NK-92 (cell line): ENCODE data around the gene FAM219A.
"Not testable (repeated sequence)": the region's sequence is repeated elsewhere in the genome, so short reads cannot be mapped to it uniquely, and the experiment has no call there.

ENCODE experiments used
- DNase-seq: peaks from one replicate; lab custom pipeline; 2025; ENCODE audit not compliant: unreplicated experiment; lab: John Stamatoyannopoulos, UW

Gene FAM219A

GRCh38 chr9:34446951-34447350, 11.4 kb downstream of the FAM219A start:
- no peak for DNase-seq

DNA sequence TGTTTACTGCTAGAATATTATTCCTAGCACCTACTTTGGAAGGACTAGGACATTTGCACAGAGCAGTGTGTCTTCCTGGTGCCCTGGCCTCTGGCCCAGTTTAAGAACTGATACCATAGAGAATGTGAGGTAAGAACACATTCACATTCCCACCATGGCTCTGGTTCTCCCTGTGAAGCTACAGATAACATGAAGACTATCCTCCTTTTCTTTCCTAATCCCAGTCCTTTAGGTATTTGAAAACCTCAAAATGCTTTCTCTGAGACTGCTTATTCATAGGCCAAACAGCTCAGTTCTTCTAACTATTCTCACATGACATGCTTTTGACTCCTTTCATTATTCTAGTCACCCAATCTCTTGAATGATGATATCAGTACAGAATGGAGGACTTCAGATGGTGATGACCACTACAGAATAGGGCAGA, 11.9 kb downstream of the FAM219A start:
- DNase-seq = no peak

- DNase-seq = no peak
These were observed 14.4 kb downstream of the FAM219A start for GRCh38 chr9:34443976-34444375.

GRCh38 chr9:34443533-34443932, 14.8 kb downstream of the FAM219A start:
- no peak for DNase-seq

GRCh38 chr9:34442770-34443169, 15.6 kb downstream of the FAM219A start:
- DNase-seq = no peak

DNA sequence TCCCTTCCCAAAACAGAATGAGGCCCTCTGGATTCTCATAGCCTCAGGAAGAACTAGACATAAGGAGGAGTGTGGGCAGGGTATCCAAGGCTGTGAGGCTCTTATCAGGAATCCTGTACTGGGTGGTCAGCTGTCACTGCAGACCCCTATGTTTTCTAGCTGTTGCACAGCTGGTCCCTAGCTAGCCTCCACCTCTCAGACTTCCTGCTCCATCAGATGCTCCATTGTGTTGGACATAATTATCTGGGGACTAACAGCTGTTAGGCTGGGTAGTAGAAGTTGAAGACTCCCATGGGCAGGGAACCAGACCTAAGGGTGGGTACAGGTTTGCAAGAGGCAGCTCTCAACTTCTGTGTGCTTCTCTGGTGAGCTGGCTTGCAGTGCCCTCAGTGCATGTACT, 18.4 kb downstream of the FAM219A start:
- DNase-seq = no peak

DNA sequence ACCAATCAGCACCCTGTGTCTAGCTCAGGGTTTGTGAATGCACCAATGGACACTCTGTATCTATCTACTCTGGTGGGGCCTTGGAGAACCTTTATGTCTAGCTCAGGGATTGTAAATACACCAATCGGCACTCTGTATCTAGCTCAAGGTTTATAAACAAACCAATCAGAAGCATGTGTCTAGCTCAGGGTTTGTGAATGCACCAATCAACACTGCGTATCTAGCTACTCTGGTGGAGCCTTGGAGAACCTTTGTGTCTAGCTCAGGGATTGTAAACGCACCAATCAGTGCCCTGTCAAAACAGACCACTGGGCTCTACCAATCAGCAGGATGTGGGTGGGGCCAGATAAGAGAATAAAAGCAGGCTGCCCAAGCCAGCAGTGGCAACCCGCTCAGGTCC, 19.9 kb downstream of the FAM219A start:
- not testable (repeated sequence) for DNase-seq

DNA sequence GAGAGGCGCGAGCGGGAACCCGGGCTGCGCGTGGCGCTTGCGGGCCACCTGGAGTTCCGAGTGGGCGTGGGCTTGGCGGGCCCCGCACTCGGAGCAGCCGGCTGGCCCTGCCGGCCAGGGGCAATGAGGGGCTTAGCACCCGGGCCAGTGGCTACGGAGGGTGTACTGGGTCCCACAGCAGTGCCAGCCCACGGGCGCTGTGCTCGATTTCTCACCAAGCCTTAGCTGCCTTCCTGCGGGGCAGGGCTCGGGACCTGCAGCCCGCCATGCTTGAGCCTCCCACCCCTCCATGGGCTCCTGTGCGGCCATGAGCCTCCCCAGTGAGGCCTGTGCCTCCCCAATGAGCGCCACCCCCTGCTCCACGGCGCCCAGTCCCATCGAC, 20.5 kb downstream of the FAM219A start:
- not testable (repeated sequence) for DNase-seq

DNA sequence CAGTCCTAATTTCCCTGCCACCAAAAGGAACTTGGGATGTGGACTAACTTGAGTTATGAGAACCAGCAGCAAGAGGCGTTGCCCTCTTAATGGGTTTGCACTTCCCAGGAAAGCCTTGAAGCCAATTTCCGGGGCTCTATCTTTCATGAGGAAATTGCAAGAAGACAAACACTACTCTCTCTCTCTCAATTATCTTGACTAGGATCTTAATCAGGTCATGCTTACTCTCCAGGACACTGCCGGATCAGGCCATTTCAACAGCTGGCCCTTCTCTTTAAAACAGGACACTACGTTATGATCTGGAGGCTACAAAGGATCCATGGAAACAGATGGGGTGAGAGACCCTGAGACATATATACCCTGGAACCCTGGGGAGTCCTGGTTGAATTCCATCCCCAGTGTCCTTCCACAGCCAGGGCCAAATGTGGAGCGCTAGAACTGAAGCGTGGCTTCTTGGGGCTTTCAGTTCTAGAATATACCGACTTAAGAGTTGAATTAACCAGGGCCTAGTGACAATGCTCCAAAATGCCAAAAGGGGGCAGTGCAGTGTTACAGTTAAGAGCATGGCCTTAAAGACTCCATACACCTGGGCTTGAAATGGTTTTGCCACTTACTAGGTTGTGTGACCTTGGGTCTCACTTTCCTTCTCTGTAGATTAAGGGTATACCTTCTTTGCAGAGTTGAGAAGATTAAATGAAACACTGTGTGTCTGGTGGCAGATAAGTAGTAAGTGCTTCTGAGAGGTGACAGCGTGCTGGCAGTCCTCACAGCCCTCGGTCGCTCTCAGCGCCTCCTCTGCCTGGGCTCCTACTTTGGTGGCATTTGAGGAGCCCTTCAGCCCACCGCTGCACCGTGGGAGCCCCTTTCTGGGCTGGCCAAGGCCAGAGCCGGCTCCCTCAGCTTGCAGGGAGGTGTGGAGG, 21.1 kb downstream of the FAM219A start:
- no peak for DNase-seq

DNA sequence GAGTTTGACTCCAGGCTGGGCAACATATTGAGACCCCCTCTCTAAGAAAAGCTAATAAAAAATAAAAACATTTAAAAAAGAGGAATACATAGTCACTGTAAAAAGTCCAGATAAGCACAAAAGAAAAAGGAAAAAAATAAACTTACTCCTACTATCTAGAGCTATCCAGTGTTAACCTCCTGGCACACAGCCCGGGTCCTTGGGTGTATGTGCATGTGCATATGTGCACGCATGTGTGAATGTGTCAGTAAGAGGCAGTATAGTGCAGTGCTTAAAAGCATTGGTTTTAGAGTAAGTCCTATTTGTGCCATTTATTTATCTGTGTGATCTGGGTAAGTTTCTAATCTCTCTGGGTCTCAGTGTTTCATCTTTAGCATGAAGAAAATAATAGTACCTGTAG, 26.7 kb downstream of the FAM219A start:
- no peak for DNase-seq

- no peak for DNase-seq
These were observed 27.4 kb downstream of the FAM219A start for GRCh38 chr9:34430843-34431437.

DNA sequence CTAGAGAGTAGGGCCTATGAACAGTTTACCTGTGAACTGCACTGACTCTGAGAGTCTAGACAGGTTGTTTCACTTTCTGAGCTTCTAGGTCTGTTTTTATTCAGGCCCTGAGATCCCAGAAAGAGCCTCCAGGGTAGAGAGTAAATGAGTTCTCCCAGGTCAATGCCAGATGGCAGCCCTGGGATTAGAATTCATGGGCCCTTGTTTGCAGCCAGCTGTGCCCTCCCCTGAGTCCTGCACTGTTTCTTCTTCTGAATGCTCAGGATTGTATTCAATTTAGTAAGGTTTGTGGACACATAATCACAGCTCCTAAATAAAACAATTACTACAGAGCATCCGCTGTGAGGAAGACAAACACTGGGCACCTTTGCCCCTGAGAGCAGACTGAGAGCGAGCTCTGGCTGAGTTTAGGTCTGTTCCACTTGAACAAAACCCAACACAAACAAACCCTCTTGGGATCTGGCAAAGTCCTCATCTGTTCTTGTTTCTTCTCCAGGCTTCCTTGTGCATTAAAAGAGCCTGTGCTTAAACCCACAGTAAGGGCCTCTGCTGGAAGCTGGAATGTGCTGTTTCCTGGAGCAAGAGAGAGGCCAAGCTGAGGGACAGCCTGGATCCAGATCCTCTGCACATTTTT, 29.9 kb downstream of the FAM219A start:
- no peak for DNase-seq

GRCh38 chr9:34426347-34427074, 31.9 kb downstream of the FAM219A start:
- no peak for DNase-seq

DNA sequence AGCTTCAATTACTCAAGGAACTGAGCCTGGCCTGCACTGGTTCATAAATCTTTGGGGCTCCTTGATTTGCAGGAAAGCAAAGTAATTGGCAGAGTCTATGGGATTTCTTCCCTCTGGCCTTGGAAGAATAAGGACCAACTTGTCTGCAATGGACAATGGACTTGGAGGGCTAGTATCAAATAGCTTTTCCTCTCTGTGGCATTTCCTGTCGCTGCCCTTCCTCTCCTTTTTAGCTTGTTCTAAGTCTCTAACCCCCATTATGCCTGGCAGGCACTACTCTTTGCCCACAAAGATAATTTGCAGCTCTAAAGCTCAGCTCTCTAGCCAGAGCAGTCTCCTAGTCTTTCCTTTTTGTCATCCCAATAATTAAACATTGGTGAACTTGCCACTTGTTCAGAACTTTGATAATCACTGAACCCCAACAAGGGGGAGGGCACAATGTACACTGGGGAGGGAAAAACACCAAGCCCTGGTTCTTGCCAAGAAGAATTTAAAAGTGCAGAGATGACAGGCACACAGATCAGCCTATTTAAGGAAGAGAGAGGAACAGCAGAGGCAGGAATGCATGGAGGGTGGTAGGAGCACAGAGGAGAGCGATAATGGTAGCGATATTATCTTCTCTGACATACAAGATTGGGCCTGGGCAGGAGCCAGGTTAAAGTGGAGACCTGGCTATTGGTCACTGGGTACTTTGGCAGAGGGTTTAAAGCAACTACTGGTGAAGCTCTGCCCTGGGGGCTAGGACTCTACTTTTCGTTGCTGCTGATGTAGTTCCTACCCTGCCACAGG, 38.5 kb downstream of the FAM219A start:
- no peak for DNase-seq

DNA sequence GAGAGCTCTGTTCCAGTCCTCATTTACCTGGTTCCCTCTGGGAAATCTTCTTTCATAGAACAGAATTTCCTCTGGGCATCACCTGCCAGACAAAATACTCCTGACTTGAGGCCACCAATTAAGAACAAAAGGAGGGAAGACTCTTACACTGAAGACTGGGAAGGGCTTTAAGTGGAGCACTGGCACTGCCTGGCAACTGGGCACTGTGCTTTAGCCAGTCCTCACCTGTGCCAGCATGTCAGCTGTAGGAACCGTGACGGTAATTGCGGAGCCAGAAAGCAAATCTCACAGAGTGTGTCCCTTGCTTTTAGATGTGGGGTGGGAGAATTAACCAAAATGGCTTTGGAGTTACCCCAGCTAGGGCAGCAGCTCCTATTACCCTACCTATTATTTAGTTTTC, 40.6 kb downstream of the FAM219A start:
- DNase-seq = no peak

- no peak for DNase-seq
These were observed 45.0 kb downstream of the FAM219A start for GRCh38 chr9:34413231-34413852.

DNA sequence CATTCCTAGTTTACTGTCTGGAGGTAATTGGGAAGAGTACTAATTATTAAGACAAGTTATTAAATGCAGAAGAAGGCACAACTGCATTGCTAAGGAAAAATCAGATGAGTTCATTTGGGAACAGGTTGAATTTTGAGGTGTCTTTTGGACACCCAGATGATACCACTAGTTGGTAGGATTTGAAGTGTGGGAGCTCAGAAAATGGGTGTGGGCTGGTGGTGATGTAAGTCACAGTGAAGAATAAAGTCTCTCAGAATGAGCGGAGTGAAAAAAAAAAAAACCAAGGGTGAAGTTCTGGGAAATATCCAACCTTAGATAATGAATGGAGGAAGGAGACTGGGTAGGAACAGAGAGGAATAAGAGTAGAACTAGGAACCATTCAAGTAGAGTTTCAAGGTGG, 46.0 kb downstream of the FAM219A start:
- no peak for DNase-seq

DNA sequence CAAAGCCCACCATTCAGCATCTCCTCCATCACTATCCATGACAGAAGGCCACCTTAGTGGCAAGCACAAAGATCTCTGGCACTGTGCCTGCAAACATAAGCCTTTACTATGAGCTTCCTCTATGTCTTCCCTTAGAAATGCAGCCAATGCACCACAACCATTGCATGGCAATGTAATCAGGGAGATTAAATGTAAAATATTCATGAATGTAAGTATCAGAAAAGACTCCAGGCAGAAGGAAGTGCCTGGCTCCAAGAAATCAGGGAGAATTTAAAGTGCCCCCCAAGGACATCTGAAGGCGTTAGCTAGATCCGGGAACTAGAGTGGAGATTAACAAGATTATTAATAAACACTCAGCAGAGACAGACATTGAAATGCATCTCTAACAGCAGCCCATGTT, 49.2 kb downstream of the FAM219A start:
- no peak for DNase-seq

DNA sequence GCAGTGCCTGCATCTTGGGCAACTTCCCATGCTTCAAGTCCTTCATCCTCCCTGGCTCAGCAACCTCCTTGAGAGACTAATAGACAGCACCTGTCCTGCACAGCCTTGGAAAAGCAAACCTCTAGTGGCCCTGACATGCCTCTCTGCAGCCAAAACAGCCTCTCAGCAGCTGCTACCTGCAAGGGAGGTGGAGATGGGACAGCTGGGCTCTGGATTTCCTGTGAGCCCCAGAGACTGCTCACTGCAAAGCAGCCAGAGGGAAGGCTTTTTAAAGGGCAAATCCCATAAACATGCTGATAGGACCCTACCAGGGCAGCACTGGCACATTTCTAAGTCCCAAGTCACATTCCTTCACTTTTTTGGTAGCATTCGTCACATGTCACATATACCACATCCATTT, 50.2 kb downstream of the FAM219A start:
- DNase-seq = no peak

DNA sequence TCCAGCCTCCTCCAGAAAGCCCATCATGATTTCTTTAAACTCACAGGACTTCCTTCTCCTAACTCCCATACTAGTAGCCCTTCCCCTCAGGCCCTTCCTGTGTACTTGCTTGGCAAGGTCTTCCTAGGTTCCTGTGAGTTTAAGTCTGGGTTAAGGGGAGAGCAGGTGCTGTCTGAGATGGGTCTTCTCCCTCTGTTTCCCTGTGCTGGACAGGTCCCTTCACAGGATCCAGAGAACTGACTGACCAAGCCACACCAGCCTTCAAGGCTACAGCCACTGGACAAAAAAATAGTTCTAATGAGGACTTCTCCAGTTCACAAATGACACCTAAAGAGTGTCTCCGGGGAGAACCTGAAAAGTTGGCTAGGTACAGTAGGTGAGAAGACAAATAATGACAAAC, 52.2 kb downstream of the FAM219A start:
- DNase-seq = no peak
